GM19099 (cell line): ENCODE results near the gene TPX2.

ENCODE experiments used
- POLR2A ChIP-seq: IDR thresholded peaks from 3 replicates; pipeline ENCODE4 v1.6.1; 2011; ENCODE audit warnings: low read depth; ENCODE audit not compliant: insufficient read length; ENCODE audit errors: extremely low read depth

Gene TPX2

GRCh38 chr20:31840906-31841816 lies 102.1 kb downstream of the TPX2 start:
- TF ChIP-seq POLR2A, result no peak

GRCh38 chr20:31841928-31842327 lies 102.8 kb downstream of the TPX2 start:
- no peak for TF ChIP-seq POLR2A

GRCh38 chr20:31842471-31843157 lies 103.5 kb downstream of the TPX2 start:
- no peak for TF ChIP-seq POLR2A

GRCh38 chr20:31843288-31843687 lies 104.2 kb downstream of the TPX2 start:
- no peak for TF ChIP-seq POLR2A

GRCh38 chr20:31843881-31844280 lies 104.8 kb downstream of the TPX2 start:
- TF ChIP-seq POLR2A, result no peak

GRCh38 chr20:31844737-31845299 lies 105.7 kb downstream of the TPX2 start:
- no peak for TF ChIP-seq POLR2A

GRCh38 chr20:31845300-31845863 lies 106.3 kb downstream of the TPX2 start, which contains the start of gene FOXS1:
FOXS1 (minus strand) TSS chr20:31845604; CDS start chr20:31845542, 62 bp downstream.
- TF ChIP-seq POLR2A, result no peak

- TF ChIP-seq POLR2A, result no peak
Measured at GRCh38 chr20:31846793-31847138, 107.7 kb downstream of the TPX2 start.

GRCh38 chr20:31848088-31848999 lies 109.3 kb downstream of the TPX2 start:
- no peak for TF ChIP-seq POLR2A

- no peak for TF ChIP-seq POLR2A
Measured at GRCh38 chr20:31849306-31849930, 110.3 kb downstream of the TPX2 start.
